Sigmoid colon (tissue), 7 donors: ENCODE data around the gene TCF23. TPM values are rescaled to one million over a fixed set of nuclear protein-coding genes. Genes with fewer than 3 reads are reported as not detected.
"Not testable (repeated sequence)": the region's sequence is repeated elsewhere in the genome, so short reads cannot be mapped to it uniquely, and the experiment has no call there.

Experiments used
- DNase-seq: peaks from one replicate; pipeline ENCODE4 v3.0.0-alpha.2; 2019
- H3K27ac ChIP-seq, 4 donors: fragments of 200-600 bp; sonication (generic); one replicate each; pipeline ENCODE4 v1.5.1; 2016 to 2019; ENCODE audit warnings: mild to moderate bottlenecking in 1 of 4
- H3K27me3 ChIP-seq, 3 donors: fragments of 200-600 bp; sonication (generic); one replicate each; pipeline ENCODE4 v1.5.1; 2019; ENCODE audit warnings: mild to moderate bottlenecking in 1 of 3
- H3K36me3 ChIP-seq, 4 donors: fragments of 200-600 bp; sonication (generic); one replicate each; pipeline ENCODE4 v1.5.1; 2016 to 2019
- H3K4me1 ChIP-seq, 4 donors: fragments of 200-600 bp; sonication (generic); one replicate each; pipeline ENCODE4 v1.5.1; 2017 to 2019
- H3K4me3 ChIP-seq, 4 donors: fragments of 200-600 bp; sonication (generic); one replicate each; pipeline ENCODE4 v1.5.1; 2017 to 2019; ENCODE audit warnings: mild to moderate bottlenecking in 2 of 4, moderate library complexity in 1 of 4
- H3K9me3 ChIP-seq, 4 donors: fragments of 200-600 bp in 3 of 4; sonication (generic) in 3 of 4; one replicate each; pipeline versions ENCODE4 v1.5.1 to v1.6.1; 2013 to 2019
- CTCF ChIP-seq, 4 experiments: fragments of 450-650 bp in 3 of 4; fragments of 200-600 bp in 1 of 4; IDR thresholded peaks; one replicate each; pipeline ENCODE4 v1.5.1; 2016 to 2019; ENCODE audit warnings: antibody characterized with exemption in 4 of 4, mild to moderate bottlenecking in 3 of 4, moderate library complexity in 2 of 4
- EP300 ChIP-seq, 4 donors: sonication (generic); formaldehyde crosslinking; IDR thresholded peaks; one replicate each; pipeline ENCODE4 v1.6.1; 2017; ENCODE audit warnings: antibody characterized with exemption in 4 of 4
- POLR2A ChIP-seq, 2 donors: fragments of 450-650 bp; IDR thresholded peaks; one replicate each; pipeline ENCODE4 v1.6.1; 2016; ENCODE audit warnings: antibody characterized with exemption in 2 of 2, mild to moderate bottlenecking in 2 of 2, moderate library complexity in 2 of 2
- POLR2AphosphoS5 ChIP-seq, 4 donors: sonication (generic); formaldehyde crosslinking; IDR thresholded peaks; one replicate each; pipeline ENCODE4 v1.6.1; 2017; ENCODE audit warnings: antibody characterized with exemption in 4 of 4
- WGBS, 2 donors: extraction: QIAGEN DNeasy Blood & Tissue Kit; methylation state at CpG; one replicate each; pipeline ENCODE4 v1.1.7; 2013; 5-methylcytosine and 5-hydroxymethylcytosine counted together
- intact Hi-C: fragments of 100-400 bp; cut with DNase I; formaldehyde crosslinking; loops from one replicate; pipeline ENCODE4 v1.15.1; 2023
- polyA plus RNA-seq, 3 donors: library from polyadenylated mRNA; stranded (reverse); fragments of 200-250 nt; gene quantifications; one replicate each; pipeline ENCODE4 v1.2.3, GENCODE V29; 2013
- total RNA-seq, 4 donors: library from RNA; depleted of rRNA; stranded (reverse); fragments of >200 nt; gene quantifications; one replicate each; pipeline ENCODE4 v1.1.0, GENCODE V29; 2016
- donor health status: healthy with polysubstance abuse.
- donor health status: Bipolar disorder and iron deficiency.
- donor health status: healthy.

TCF23 gene
- total and polyA plus RNA-seq, 7 donors: 0.03 TPM; not detected in 6

- no peak for DNase-seq
- 76 to 81% methylated on average over 3 of the region's 3 CpGs for WGBS, 2 donors
- intact Hi-C loops: no loop called here
- H3K36me3 ChIP-seq: no peaks in the 10 kb centered on the region
- TF ChIP-seq EP300 (IDR thresholded peaks at IDR 0.05): no peak
- no peak for TF ChIP-seq POLR2A (IDR thresholded peaks at IDR 0.05)
- no peak for TF ChIP-seq POLR2AphosphoS5 (IDR thresholded peaks at IDR 0.05)
- TF ChIP-seq CTCF (IDR thresholded peaks at IDR 0.05): no peak
- H3K4me1 ChIP-seq: no peaks in the 10 kb centered on the region
- H3K4me3 ChIP-seq: no peak overlapping the region
- no peak overlapping the region for H3K27ac ChIP-seq
- no peaks in the 10 kb centered on the region for H3K9me3 ChIP-seq
- peaks cover 0 to 30% (median 0%) of the 10 kb centered on the region in 3 donors for H3K27me3 ChIP-seq
Observed at GRCh38 chr2:27105981-27106380, 42.8 kb upstream of the TCF23 start.

- WGBS, 2 donors: 83 to 94% methylated on average over 2 of the region's 2 CpGs
- Histone ChIP-seq H3K27me3 (peaks cover 0 to 30% (median 0%) of the 10 kb centered on the region in 3 donors), H3K36me3 (no peaks in the 10 kb centered on the region), H3K9me3 (no peaks in the 10 kb centered on the region), H3K4me1 (no peaks in the 10 kb centered on the region), H3K4me3 (no peak overlapping the region), H3K27ac (no peak overlapping the region)
- intact Hi-C loops: no loop called here
- TF ChIP-seq POLR2AphosphoS5 (IDR thresholded peaks at IDR 0.05) (no peak), POLR2A (IDR thresholded peaks at IDR 0.05) (no peak), CTCF (IDR thresholded peaks at IDR 0.05) (no peak), EP300 (IDR thresholded peaks at IDR 0.05) (no peak)
- DNase-seq: no peak
Observed at GRCh38 chr2:27108221-27108620, 40.6 kb upstream of the TCF23 start.

GRCh38 chr2:27109083-27109482, 39.7 kb upstream of the TCF23 start:
- peaks cover 0 to 23% (median 0%) of the 10 kb centered on the region in 3 donors for H3K27me3 ChIP-seq
- no peaks in the 10 kb centered on the region for H3K4me1 ChIP-seq
- DNase-seq: no peak
- H3K36me3 ChIP-seq: no peaks in the 10 kb centered on the region
- intact Hi-C loops: no loop called here
- 92 to 96% methylated on average over 3 of the region's 3 CpGs for WGBS, 2 donors
- no peak overlapping the region for H3K4me3 ChIP-seq
- H3K27ac ChIP-seq: no peak overlapping the region
- no peaks in the 10 kb centered on the region for H3K9me3 ChIP-seq
- TF ChIP-seq POLR2AphosphoS5 (IDR thresholded peaks at IDR 0.05) (no peak), CTCF (IDR thresholded peaks at IDR 0.05) (no peak), POLR2A (IDR thresholded peaks at IDR 0.05) (no peak), EP300 (IDR thresholded peaks at IDR 0.05) (no peak)

GRCh38 chr2:27110603-27111352, 38.0 kb upstream of the TCF23 start:
- H3K4me3 ChIP-seq, H3K4me1 ChIP-seq, H3K9me3 ChIP-seq, intact Hi-C loops, DNase-seq, H3K27ac ChIP-seq, H3K36me3 ChIP-seq: not testable (repeated sequence)
- peaks cover 0 to 13% (median 0%) of the 10 kb centered on the region in 3 donors for H3K27me3 ChIP-seq
- 84 to 85% methylated on average over 24 of the region's 24 CpGs for WGBS, 2 donors

GRCh38 chr2:27111392-27112078, 37.3 kb upstream of the TCF23 start:
- 94 to 95% methylated on average over 49 of the region's 49 CpGs for WGBS, 2 donors
- intact Hi-C loops: not testable (repeated sequence)

More at GRCh38 chr2:27111392-27112078, 37.3 kb upstream of the TCF23 start:
- H3K27me3 ChIP-seq, H3K4me3 ChIP-seq, H3K4me1 ChIP-seq, H3K27ac ChIP-seq, DNase-seq, H3K9me3 ChIP-seq, H3K36me3 ChIP-seq: not testable (repeated sequence)
